Ishikawa (cell line): ENCODE data around the gene QRFPR.

Source experiments
- CEBPB ChIP-seq: IDR thresholded peaks from 2 replicates; pipeline ENCODE4 v1.6.1; 2012
- CREB1 ChIP-seq: IDR thresholded peaks from 2 replicates; pipeline ENCODE4 v1.6.1; 2012; ENCODE audit warnings: low read depth
- EP300 ChIP-seq: IDR thresholded peaks from 2 replicates; pipeline ENCODE4 v1.6.1; 2012; ENCODE audit warnings: borderline replicate concordance
- TAF1 ChIP-seq: IDR thresholded peaks from 2 replicates; pipeline ENCODE4 v1.6.1; 2012; ENCODE audit warnings: low read depth, mild to moderate bottlenecking
- TCF12 ChIP-seq: IDR thresholded peaks from 2 replicates; pipeline ENCODE4 v1.6.1; 2012; ENCODE audit warnings: low read depth
- ZBTB7A ChIP-seq: IDR thresholded peaks from 2 replicates; pipeline ENCODE4 v1.6.1; 2012; ENCODE audit warnings: low read depth
- TF ChIP-seq, protein P1 (sequence below): IDR thresholded peaks from 2 replicates; pipeline ENCODE4 v1.6.1; 2012
- TF ChIP-seq, protein P2 (sequence below): IDR thresholded peaks from 2 replicates; pipeline ENCODE4 v1.6.1; 2012; ENCODE audit warnings: low read depth, mild to moderate bottlenecking

GRCh38 chr4:121307445-121308327, 73.1 kb downstream of the QRFPR start:
- no peak for TF ChIP-seq EP300
- TF ChIP-seq CEBPB: no peak
- TF ChIP-seq, protein P1, sequence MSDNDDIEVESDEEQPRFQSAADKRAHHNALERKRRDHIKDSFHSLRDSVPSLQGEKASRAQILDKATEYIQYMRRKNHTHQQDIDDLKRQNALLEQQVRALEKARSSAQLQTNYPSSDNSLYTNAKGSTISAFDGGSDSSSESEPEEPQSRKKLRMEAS: no peak
- TF ChIP-seq, protein P2, sequence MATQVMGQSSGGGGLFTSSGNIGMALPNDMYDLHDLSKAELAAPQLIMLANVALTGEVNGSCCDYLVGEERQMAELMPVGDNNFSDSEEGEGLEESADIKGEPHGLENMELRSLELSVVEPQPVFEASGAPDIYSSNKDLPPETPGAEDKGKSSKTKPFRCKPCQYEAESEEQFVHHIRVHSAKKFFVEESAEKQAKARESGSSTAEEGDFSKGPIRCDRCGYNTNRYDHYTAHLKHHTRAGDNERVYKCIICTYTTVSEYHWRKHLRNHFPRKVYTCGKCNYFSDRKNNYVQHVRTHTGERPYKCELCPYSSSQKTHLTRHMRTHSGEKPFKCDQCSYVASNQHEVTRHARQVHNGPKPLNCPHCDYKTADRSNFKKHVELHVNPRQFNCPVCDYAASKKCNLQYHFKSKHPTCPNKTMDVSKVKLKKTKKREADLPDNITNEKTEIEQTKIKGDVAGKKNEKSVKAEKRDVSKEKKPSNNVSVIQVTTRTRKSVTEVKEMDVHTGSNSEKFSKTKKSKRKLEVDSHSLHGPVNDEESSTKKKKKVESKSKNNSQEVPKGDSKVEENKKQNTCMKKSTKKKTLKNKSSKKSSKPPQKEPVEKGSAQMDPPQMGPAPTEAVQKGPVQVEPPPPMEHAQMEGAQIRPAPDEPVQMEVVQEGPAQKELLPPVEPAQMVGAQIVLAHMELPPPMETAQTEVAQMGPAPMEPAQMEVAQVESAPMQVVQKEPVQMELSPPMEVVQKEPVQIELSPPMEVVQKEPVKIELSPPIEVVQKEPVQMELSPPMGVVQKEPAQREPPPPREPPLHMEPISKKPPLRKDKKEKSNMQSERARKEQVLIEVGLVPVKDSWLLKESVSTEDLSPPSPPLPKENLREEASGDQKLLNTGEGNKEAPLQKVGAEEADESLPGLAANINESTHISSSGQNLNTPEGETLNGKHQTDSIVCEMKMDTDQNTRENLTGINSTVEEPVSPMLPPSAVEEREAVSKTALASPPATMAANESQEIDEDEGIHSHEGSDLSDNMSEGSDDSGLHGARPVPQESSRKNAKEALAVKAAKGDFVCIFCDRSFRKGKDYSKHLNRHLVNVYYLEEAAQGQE: no peak
- no peak for TF ChIP-seq ZBTB7A
- no peak for TF ChIP-seq TAF1
- TF ChIP-seq CREB1: no peak
- no peak for TF ChIP-seq TCF12
